GM21619 (cell line): ENCODE measurements around the gene C10orf71.

Experiments
- ATAC-seq: cut with Tn5 transposase; IDR thresholded peaks from one replicate; pipeline ENCODE4 v1.9.1; 2021; ENCODE audit not compliant: unreplicated experiment

C10orf71 gene

GRCh38 chr10:49370326-49371100, 71.5 kb downstream of the C10orf71 start:
- no peak for ATAC-seq

GRCh38 chr10:49371967-49372366, 73.0 kb downstream of the C10orf71 start:
- no peak for ATAC-seq

GRCh38 chr10:49373361-49373760, 74.4 kb downstream of the C10orf71 start:
- ATAC-seq = no peak

- no peak for ATAC-seq
Observed at GRCh38 chr10:49374740-49375139, 75.8 kb downstream of the C10orf71 start.

GRCh38 chr10:49375611-49376010, 76.6 kb downstream of the C10orf71 start:
- no peak for ATAC-seq
